Activated T-helper 2 cell treated with anti-CD3 and anti-CD28 coated beads, Interferon-gamma antibody, Interleukin-2, Interleukin-4, amounts not matched to agents 10 μg/mL and 5 μg/mL and 100 μg/mL, durations not matched to agents 14 hours and 24 hours and 36 hours (primary cell): ENCODE results near the gene PTTG1IP2. TPM values are rescaled to one million over a fixed set of nuclear protein-coding genes. Genes with fewer than 3 reads are reported as not detected.

ENCODE experiments used
- DNase-seq: peaks from one replicate; pipeline ENCODE4 v3.0.0; 2021; ENCODE audit warnings: low spot score
- H3K27ac Mint-ChIP-seq: one replicate; pipeline ENCODE4 v1.8.0; 2021; ENCODE audit warnings: mixed read lengths
- H3K27me3 Mint-ChIP-seq: one replicate; pipeline ENCODE4 v1.8.0; 2021; ENCODE audit warnings: low read depth, mixed read lengths
- H3K36me3 Mint-ChIP-seq: one replicate; pipeline ENCODE4 v1.8.0; 2021; ENCODE audit warnings: low read depth, mixed read lengths
- H3K4me1 Mint-ChIP-seq: one replicate; pipeline ENCODE4 v1.8.0; 2021; ENCODE audit warnings: low read depth, mixed read lengths
- H3K4me3 Mint-ChIP-seq: one replicate; pipeline ENCODE4 v1.8.0; 2021; ENCODE audit warnings: low read depth, mild to moderate bottlenecking, moderate library complexity, mixed read lengths
- H3K9me3 Mint-ChIP-seq: one replicate; pipeline ENCODE4 v1.8.0; 2021; ENCODE audit warnings: mixed read lengths
- intact Hi-C: fragments of 100-400 bp; cut with micrococcal nuclease; formaldehyde crosslinking; loops from one replicate; pipeline ENCODE4 v1.15.1; 2023
- total RNA-seq: library from RNA; stranded (reverse); gene quantifications from 2 replicates; pipeline ENCODE4 v1.2.3, GENCODE V29; 2022

Gene PTTG1IP2
- total RNA-seq, 1 donor from 2014 or later, result not detected

GRCh38 chr7:90538405-90538804 lies 69.0 kb downstream of the PTTG1IP2 start:
- no peaks in the 10 kb centered on the region for H3K9me3 Mint-ChIP-seq
- no peaks in the 10 kb centered on the region for H3K4me1 Mint-ChIP-seq

GRCh38 chr7:90540406-90540805 lies 71.0 kb downstream of the PTTG1IP2 start:
- no peak for DNase-seq
- Mint-ChIP-seq H3K36me3 (no peaks in the 10 kb centered on the region), H3K4me3 (no peak overlapping the region), H3K9me3 (no peaks in the 10 kb centered on the region), H3K4me1 (no peaks in the 10 kb centered on the region), H3K27me3 (no peaks in the 10 kb centered on the region), H3K27ac (no peak overlapping the region)
- intact Hi-C loops, result no loop called here

More at GRCh38 chr7:90538405-90538804, 69.0 kb downstream of the PTTG1IP2 start:
- Mint-ChIP-seq H3K4me3 (no peak overlapping the region), H3K36me3 (no peaks in the 10 kb centered on the region), H3K27me3 (no peaks in the 10 kb centered on the region), H3K27ac (no peak overlapping the region)
- intact Hi-C loops, result no loop called here
- DNase-seq, result no peak

- intact Hi-C loops, result no loop called here
- Mint-ChIP-seq H3K4me1 (no peaks in the 10 kb centered on the region), H3K27ac (no peak overlapping the region), H3K27me3 (no peaks in the 10 kb centered on the region), H3K9me3 (no peaks in the 10 kb centered on the region), H3K36me3 (no peaks in the 10 kb centered on the region), H3K4me3 (no peak overlapping the region)
- DNase-seq, result no peak
These were observed 81.6 kb downstream of the PTTG1IP2 start for GRCh38 chr7:90551036-90551435.

GRCh38 chr7:90552521-90552920 lies 83.1 kb downstream of the PTTG1IP2 start:
- Mint-ChIP-seq H3K36me3 (no peaks in the 10 kb centered on the region), H3K4me3 (no peak overlapping the region), H3K9me3 (no peaks in the 10 kb centered on the region), H3K27me3 (no peaks in the 10 kb centered on the region), H3K27ac (no peak overlapping the region), H3K4me1 (no peaks in the 10 kb centered on the region)
- no peak for DNase-seq
- intact Hi-C loops, result no loop called here

GRCh38 chr7:90560730-90561129 lies 91.3 kb downstream of the PTTG1IP2 start:
- Mint-ChIP-seq H3K27me3 (no peaks in the 10 kb centered on the region), H3K4me3 (no peak overlapping the region), H3K9me3 (no peaks in the 10 kb centered on the region), H3K4me1 (no peaks in the 10 kb centered on the region), H3K36me3 (no peaks in the 10 kb centered on the region), H3K27ac (no peak overlapping the region)
- no peak for DNase-seq
- intact Hi-C loops, result no loop called here

Other genes starting within 250 kb of the PTTG1IP2 start
- 0.34 and 0.51 TPM in 2 replicates for gene CFAP69, start 224.5 kb upstream of the PTTG1IP2 start, total RNA-seq
- gene FAM237B, start 148.3 kb upstream of the PTTG1IP2 start, total RNA-seq, result not detected in 2 replicates
- gene GTPBP10, start 122.9 kb upstream of the PTTG1IP2 start, total RNA-seq, result 29.3 and 32.0 TPM in 2 replicates
- 7.1 and 7.2 TPM in 2 replicates for gene CLDN12, start 66.2 kb upstream of the PTTG1IP2 start, total RNA-seq
- 2.1 and 2.2 TPM in 2 replicates for gene CDK14, start 126.7 kb downstream of the PTTG1IP2 start, total RNA-seq